Activated CD4-positive, alpha-beta T cell treated with anti-CD3 and anti-CD28 coated beads for 24 hours (primary cell): ENCODE results near the gene CLIP4.
"Not testable (repeated sequence)": the region's sequence is repeated elsewhere in the genome, so short reads cannot be mapped to it uniquely, and the experiment has no call there.

Experiments
- DNase-seq, 2 donors: peaks; one replicate each; pipeline ENCODE4 v3.0.0-alpha.2; 2020; ENCODE audit warnings: low read depth in 2 of 2

Gene CLIP4

GRCh38 chr2:29114946-29115609, at the start of gene CLIP4:
Gene CLIP4, plus strand, starts transcription at chr2:29115415. Its CDS starts 5,974 bp downstream, at chr2:29121389.
- DNase-seq: peak; percentile 39 to 59

GRCh38 chr2:29066271-29066860, 48.8 kb upstream of the CLIP4 start:
- no peak for DNase-seq

- no peak for DNase-seq
Measured at GRCh38 chr2:29066997-29067605, 48.1 kb upstream of the CLIP4 start.

- no peak for DNase-seq
Measured at GRCh38 chr2:29068513-29068912, 46.7 kb upstream of the CLIP4 start.

- no peak for DNase-seq
Measured at GRCh38 chr2:29070526-29070925, 44.7 kb upstream of the CLIP4 start.

GRCh38 chr2:29071032-29071975, 43.9 kb upstream of the CLIP4 start:
- no peak for DNase-seq

- no peak for DNase-seq
Measured at GRCh38 chr2:29072251-29072650, 43.0 kb upstream of the CLIP4 start.

GRCh38 chr2:29072971-29073725, 42.1 kb upstream of the CLIP4 start:
- no peak for DNase-seq

- no peak for DNase-seq
Measured at GRCh38 chr2:29073933-29074332, 41.3 kb upstream of the CLIP4 start.

- no peak for DNase-seq
Measured at GRCh38 chr2:29074411-29074810, 40.8 kb upstream of the CLIP4 start, which contains the start of gene PCARE. Gene PCARE, minus strand, starts transcription at chr2:29074523. Its CDS starts 262 bp downstream, at chr2:29074261.

GRCh38 chr2:29075894-29076705, 39.1 kb upstream of the CLIP4 start:
- no peak for DNase-seq

- no peak for DNase-seq
Measured at GRCh38 chr2:29079887-29080286, 35.3 kb upstream of the CLIP4 start.

GRCh38 chr2:29080886-29081743, 34.1 kb upstream of the CLIP4 start:
- DNase-seq: no peak

- no peak for DNase-seq
Measured at GRCh38 chr2:29082804-29083495, 32.3 kb upstream of the CLIP4 start.

- DNase-seq: no peak
Measured at GRCh38 chr2:29084554-29084953, 30.7 kb upstream of the CLIP4 start.

GRCh38 chr2:29090311-29090710, 24.9 kb upstream of the CLIP4 start:
- DNase-seq: not testable (repeated sequence)

- DNase-seq: no peak
Measured at GRCh38 chr2:29096969-29097368, 18.2 kb upstream of the CLIP4 start.

- no peak for DNase-seq
Measured at GRCh38 chr2:29097569-29097968, 17.6 kb upstream of the CLIP4 start.

GRCh38 chr2:29100564-29100963, 14.7 kb upstream of the CLIP4 start:
- DNase-seq: no peak
